SU-DHL-6 (cell line): Measurements from ENCODE around the gene EMB.
"Not testable (repeated sequence)": the region's sequence is repeated elsewhere in the genome, so short reads cannot be mapped to it uniquely, and the experiment has no call there.

ENCODE experiments used
- H2AFZ ChIP-seq: fragments of 200-600 bp; sonication (generic); 2 replicates; pipeline ENCODE4 v1.6.1; 2014; ENCODE audit warnings: low read depth, mild to moderate bottlenecking, moderate library complexity, mixed read lengths, antibody characterized with exemption, low read length; ENCODE audit not compliant: severe bottlenecking
- H3F3A ChIP-seq: fragments of 200-600 bp; shearing (Covaris generic); 2 replicates; pipeline ENCODE4 v1.6.0; 2016; ENCODE audit warnings: antibody characterized with exemption, mild to moderate bottlenecking; ENCODE audit not compliant: insufficient read depth
- H3K27ac ChIP-seq: fragments of 200-600 bp; sonication (generic); 2 replicates; pipeline ENCODE4 v1.5.1; 2016; ENCODE audit warnings: low read depth, mild to moderate bottlenecking, low read length, moderate library complexity, mixed read lengths
- H3K27me3 ChIP-seq: fragments of 200-600 bp; sonication (generic), shearing (Covaris generic); 2 replicates; pipeline ENCODE4 v1.6.0; 2014; ENCODE audit warnings: mild to moderate bottlenecking, low read length
- H3K36me3 ChIP-seq: fragments of 200-600 bp; sonication (generic); 2 replicates; pipeline ENCODE4 v1.6.1; 2014; ENCODE audit warnings: mild to moderate bottlenecking, low read length, mixed read lengths
- H3K4me2 ChIP-seq: fragments of 300-600, 200-600 bp; shearing (Covaris generic), sonication (generic); 2 replicates; pipeline ENCODE4 v1.6.0; 2014; ENCODE audit warnings: low read length, low read depth, mild to moderate bottlenecking; ENCODE audit not compliant: poor library complexity, severe bottlenecking
- H3K4me3 ChIP-seq: fragments of 200-600 bp; sonication (generic); 2 replicates; pipeline ENCODE4 v1.5.1; 2014; ENCODE audit warnings: antibody characterized with exemption, low read length, mild to moderate bottlenecking, mixed read lengths; ENCODE audit not compliant: insufficient read depth, poor library complexity, severe bottlenecking
- H3K79me2 ChIP-seq: fragments of 200-600 bp; sonication (generic); 2 replicates; pipeline ENCODE4 v1.6.1; 2014; ENCODE audit warnings: mild to moderate bottlenecking, low read length, moderate library complexity; ENCODE audit not compliant: insufficient read depth
- H3K9ac ChIP-seq: fragments of 200-600 bp; sonication (generic); 2 replicates; pipeline ENCODE4 v1.7.0; 2014; ENCODE audit warnings: mild to moderate bottlenecking, low read length
- H3K9me2 ChIP-seq: fragments of 200-600 bp; sonication (generic); replicated peaks from 2 replicates; pipeline ENCODE4 v1.6.1; 2014; ENCODE audit warnings: low read length; ENCODE audit not compliant: insufficient read depth
- H3K9me3 ChIP-seq: fragments of 200-600 bp; sonication (generic); 2 replicates; pipeline ENCODE4 v1.6.1; 2014; ENCODE audit warnings: low read length, mixed read lengths; ENCODE audit not compliant: insufficient read depth
- H4K20me1 ChIP-seq: fragments of 200-600 bp; sonication (generic); 2 replicates; pipeline ENCODE4 v1.6.1; 2014; ENCODE audit warnings: low read depth, mild to moderate bottlenecking, antibody characterized with exemption, low read length, moderate library complexity, mixed read lengths
- EZH2phosphoT487 ChIP-seq: fragments of 200-600 bp; sonication (generic), shearing (Covaris generic); conservative IDR thresholded peaks from 2 replicates; pipeline ENCODE4 v1.6.1; 2018; ENCODE audit warnings: mild to moderate bottlenecking, antibody characterized with exemption, low read length, moderate library complexity, mixed read lengths
- TF ChIP-seq, protein P1 (sequence below): fragments of 200-600 bp; sonication (generic); IDR thresholded peaks from one replicate; pipeline ENCODE4 v1.5.1; 2017; ENCODE audit warnings: antibody characterized with exemption, mild to moderate bottlenecking, low read length, moderate library complexity; ENCODE audit not compliant: insufficient read depth, poor library complexity, severe bottlenecking

Gene EMB

DNA sequence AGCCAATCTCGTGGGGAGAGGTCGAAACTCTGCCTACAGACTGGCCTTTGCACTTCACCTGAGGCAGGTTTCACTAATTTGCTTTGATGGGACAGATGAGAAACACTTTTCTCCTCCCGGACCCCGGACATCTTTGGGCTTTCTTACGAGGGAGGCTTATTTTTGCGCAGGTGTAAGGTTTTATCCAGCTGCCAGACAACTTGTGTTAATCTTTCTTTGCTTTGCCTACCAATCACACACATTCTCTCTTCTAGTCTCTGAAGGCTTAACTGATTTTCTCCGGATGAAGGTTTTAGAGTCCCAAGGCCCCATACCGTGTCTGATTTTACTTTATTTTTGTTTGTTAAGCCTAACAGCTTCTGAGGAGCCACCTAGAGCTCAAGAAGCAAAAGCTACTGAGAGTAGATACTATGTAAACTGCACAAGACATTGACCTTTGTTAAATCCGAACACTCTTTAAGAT, 436 bp upstream of the EMB start:
- Histone ChIP-seq H3K27me3 (no peaks in the 10 kb centered on the region), H2AFZ (peak overlapping the region; percentile 42), H3K27ac (peak overlapping the region; percentile 96), H4K20me1 (no peaks in the 10 kb centered on the region), H3K9me2 (no peaks in the 10 kb centered on the region), H3K79me2 (peaks cover 38% of the 10 kb centered on the region), H3K4me3 (peak overlapping the region; percentile 74), H3K9ac (peak overlapping the region; percentile 91), H3K9me3 (peaks cover under 1% of the 10 kb centered on the region; the same call in 1 of the 2 replicates), H3K4me2 (peak overlapping the region; percentile 87), H3F3A (peaks cover 20% of the 10 kb centered on the region), H3K36me3 (no peaks in the 10 kb centered on the region)
- TF ChIP-seq, protein P1, sequence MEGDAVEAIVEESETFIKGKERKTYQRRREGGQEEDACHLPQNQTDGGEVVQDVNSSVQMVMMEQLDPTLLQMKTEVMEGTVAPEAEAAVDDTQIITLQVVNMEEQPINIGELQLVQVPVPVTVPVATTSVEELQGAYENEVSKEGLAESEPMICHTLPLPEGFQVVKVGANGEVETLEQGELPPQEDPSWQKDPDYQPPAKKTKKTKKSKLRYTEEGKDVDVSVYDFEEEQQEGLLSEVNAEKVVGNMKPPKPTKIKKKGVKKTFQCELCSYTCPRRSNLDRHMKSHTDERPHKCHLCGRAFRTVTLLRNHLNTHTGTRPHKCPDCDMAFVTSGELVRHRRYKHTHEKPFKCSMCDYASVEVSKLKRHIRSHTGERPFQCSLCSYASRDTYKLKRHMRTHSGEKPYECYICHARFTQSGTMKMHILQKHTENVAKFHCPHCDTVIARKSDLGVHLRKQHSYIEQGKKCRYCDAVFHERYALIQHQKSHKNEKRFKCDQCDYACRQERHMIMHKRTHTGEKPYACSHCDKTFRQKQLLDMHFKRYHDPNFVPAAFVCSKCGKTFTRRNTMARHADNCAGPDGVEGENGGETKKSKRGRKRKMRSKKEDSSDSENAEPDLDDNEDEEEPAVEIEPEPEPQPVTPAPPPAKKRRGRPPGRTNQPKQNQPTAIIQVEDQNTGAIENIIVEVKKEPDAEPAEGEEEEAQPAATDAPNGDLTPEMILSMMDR = no peak
- no peak for TF ChIP-seq EZH2phosphoT487

DNA sequence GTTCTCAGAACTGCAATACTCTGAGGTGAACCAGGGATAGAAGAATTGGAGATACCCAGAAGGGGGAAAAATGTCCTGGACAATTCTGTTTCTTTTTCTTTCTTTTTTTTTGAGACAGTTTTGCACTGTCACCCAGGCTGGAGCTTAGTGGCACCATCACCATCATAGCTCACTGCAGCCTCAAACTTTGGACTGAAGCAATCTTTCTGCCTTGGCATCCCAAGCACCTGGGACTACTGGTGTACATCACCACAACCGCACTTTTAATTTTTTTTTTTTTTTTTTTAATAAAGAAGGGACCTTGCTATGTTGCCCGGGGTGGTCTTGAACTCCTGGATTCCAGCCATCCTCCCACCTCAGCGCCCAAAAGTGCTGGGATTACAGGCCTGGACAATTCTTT, 1.9 kb downstream of the EMB start:
- TF ChIP-seq, protein P1 = no peak
- TF ChIP-seq EZH2phosphoT487 = no peak
- Histone ChIP-seq H3K79me2 (peaks cover 61% of the 10 kb centered on the region), H3K27ac (peak overlapping the region; percentile 96), H4K20me1 (0 out of 2 replicates have a peak, but pooled peaks cover 3% of the 10 kb centered on the region), H3K9me3 (no peaks in the 10 kb centered on the region), H3K4me2 (peak overlapping the region; percentile 87), H3K36me3 (no peaks in the 10 kb centered on the region), H3K4me3 (peak overlapping the region; percentile 74), H3K9ac (peak overlapping the region; percentile 91), H3F3A (peaks cover 23% of the 10 kb centered on the region), H2AFZ (no peak overlapping the region), H3K27me3 (no peaks in the 10 kb centered on the region), H3K9me2 (no peaks in the 10 kb centered on the region)

DNA sequence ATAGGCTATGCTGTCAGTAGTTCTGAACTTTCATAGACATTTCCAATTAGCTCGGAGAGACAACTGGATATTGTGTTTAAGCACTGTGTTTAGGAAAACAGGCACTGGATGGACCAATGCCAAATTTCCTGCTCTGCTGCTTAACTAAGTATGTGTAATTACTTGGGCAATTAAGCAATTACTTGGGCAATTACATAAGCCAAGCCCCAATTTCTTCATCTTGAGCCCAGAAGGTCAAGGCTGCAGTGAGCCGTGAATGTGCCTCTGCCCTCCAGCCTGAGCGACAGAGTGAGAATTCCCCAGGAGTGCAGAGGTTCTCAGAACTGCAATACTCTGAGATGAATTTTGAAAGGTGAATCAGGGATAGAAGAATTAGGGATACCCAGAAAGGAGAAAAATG, 3.0 kb downstream of the EMB start:
- H3K27me3 ChIP-seq, H3K9ac ChIP-seq, H3K4me3 ChIP-seq, H3K9me3 ChIP-seq, H3K36me3 ChIP-seq, H3K27ac ChIP-seq, H4K20me1 ChIP-seq, H3K9me2 ChIP-seq, H2AFZ ChIP-seq: not testable (repeated sequence)
- Histone ChIP-seq H3K4me2 (peak overlapping the region; percentile 87), H3F3A (peaks cover 28% of the 10 kb centered on the region), H3K79me2 (peaks cover 73% of the 10 kb centered on the region)

DNA sequence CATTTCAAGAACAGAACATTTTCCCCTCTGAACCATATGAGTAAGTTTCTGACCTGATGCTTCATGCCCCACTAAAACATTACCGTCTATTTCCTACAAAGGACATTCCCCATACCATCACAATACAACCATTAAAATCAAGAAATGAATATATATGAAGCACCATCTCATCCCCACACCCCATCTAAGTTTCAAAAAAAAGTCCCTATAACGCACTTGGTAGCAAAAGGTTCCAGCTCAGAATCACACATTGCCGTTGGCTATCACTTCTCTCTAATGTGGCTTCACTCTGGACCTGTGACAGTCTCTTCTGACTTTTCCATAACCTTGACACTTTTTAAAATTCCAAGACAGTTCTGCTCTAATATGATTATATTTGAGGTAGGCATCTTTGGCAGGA, 5.9 kb downstream of the EMB start:
- Histone ChIP-seq H3K27me3 (no peaks in the 10 kb centered on the region), H3F3A (peaks cover 20% of the 10 kb centered on the region), H2AFZ (no peak overlapping the region), H3K9ac (no peak overlapping the region), H3K9me2 (no peaks in the 10 kb centered on the region), H3K9me3 (no peaks in the 10 kb centered on the region), H3K36me3 (no peaks in the 10 kb centered on the region), H4K20me1 (0 out of 2 replicates have a peak, but pooled peaks cover 3% of the 10 kb centered on the region), H3K79me2 (peaks cover 95% of the 10 kb centered on the region), H3K27ac (peak overlapping the region; percentile 69; the same call in 1 of the 2 replicates), H3K4me3 (peak overlapping the region; percentile 9), H3K4me2 (peak overlapping the region; percentile 53)
- TF ChIP-seq, protein P1 = no peak
- no peak for TF ChIP-seq EZH2phosphoT487

DNA sequence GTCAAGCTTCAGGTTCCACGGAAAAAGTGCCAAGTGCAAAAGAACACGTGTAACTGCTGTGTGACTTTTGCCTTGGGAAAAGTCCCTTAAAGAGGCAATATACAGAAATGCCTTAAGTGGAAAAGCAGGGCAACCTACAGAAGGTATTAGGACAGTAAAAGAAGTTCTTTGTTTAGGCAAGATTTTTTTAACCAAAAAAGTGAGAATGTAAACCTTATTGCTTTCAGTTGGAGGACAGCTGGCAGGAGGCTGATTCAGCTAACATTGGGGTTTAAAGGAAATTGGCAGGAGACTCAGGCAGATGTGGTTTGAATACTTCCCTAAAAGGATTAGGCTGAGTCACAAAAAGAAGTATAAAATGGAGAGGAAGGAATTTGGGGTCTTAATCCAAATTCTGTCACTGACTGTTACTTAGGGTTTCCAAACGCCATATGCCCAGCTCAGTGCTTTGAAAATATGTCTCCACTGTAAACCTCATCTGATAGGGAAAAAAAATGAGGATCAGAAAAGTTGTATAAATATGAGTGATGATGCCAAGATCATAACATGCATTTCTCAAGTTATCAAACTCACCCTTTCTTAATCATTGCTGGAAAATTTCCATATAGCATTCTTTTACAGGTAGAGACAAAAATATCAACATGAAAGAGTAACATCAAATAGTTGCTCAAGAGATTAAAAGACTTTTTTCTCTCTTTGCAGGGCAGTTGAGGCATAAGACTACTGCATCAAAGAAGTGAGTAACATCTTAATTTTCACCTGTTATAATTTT, 9.8 kb downstream of the EMB start:
- H3K9me3 ChIP-seq, H3K27me3 ChIP-seq, H3K9me2 ChIP-seq, H3K4me3 ChIP-seq, H4K20me1 ChIP-seq, H2AFZ ChIP-seq: not testable (repeated sequence)
- Histone ChIP-seq H3K79me2 (peaks cover 94% of the 10 kb centered on the region), H3K9ac (0 out of 2 replicates have a peak overlapping the region, but pooled peaks have one; percentile 8), H3K36me3 (peaks cover 13% of the 10 kb centered on the region), H3K4me2 (peak overlapping the region; percentile 53), H3F3A (peaks cover 18% of the 10 kb centered on the region), H3K27ac (peak overlapping the region; percentile 69; the same call in 1 of the 2 replicates)
